Colon (tissue), 2 donors: ENCODE results near the gene PTPRJ.

Experiments used
- FAIRE-seq: peaks from 2 replicates; lab custom pipeline; 2012; peaks lifted over from hg19 to GRCh38; lab: Jason Lieb, UNC
- donor health status: control.
- donor health status: control.

PTPRJ gene

DNA sequence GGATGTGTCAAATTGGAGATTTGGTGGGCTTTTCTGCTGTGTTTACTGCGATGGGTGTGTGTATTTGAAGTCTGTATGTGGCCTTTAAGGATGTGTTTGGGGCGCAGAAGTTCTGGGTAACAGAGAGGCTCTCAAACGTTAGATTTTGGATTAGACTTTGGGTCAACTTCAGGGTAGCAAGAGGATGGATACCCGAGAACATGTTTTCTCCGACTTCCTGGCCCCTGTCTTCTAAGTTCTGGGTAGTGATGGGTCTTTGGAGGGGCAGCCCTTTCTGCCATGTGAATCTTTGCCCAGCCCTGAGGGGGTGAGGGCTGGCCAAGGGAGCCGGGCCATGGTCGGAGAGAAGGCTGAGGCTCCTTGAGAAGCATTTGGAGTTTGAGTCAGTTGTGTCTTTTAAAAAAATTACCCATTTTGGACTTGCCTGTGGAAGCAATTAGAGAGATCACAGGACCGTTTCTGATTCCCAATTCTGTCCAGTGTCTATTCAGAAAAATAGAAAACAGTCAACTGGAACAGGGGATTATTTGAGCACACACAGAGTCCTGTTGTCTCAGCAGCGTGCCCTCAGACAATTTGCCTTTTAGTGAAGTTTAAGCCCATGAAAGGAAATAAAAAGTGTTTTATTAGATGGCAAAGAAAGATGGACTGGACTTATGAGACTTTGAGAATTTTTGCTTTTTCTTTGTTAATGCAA, 114.4 kb downstream of the PTPRJ start:
- no peak for FAIRE-seq

DNA sequence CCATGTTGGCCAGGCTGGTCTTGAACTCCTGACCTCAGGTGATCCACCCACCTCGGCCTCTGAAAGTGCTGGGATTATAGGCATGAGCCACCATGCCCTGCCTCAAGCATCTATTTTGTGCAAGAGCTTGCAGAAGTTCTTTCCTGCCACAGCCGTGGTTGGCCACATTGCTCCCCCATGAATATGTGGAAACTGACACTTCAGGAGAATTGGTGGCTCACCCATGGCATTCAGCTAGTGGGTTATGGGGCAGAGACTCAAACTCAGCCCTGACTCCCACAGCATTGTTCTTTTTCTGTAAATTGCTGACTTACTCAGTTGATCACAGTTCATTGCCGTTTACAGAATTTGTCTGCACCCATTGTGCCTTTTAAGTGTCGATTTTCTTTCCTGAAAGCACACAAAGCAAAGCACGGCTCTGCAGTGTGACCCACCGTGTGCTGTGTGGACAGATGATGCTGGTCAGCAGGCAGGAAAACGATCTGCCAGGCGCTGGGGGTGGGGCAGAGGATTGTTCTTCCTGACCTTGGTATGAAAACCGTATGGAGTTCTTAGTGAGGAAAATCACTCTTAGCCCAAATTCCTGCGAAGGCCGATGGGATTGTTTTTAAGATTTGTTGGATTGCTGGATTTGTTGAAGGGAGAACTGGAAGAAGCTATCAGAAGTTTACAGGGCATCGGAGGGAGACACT, 115.6 kb downstream of the PTPRJ start:
- FAIRE-seq, result no peak

DNA sequence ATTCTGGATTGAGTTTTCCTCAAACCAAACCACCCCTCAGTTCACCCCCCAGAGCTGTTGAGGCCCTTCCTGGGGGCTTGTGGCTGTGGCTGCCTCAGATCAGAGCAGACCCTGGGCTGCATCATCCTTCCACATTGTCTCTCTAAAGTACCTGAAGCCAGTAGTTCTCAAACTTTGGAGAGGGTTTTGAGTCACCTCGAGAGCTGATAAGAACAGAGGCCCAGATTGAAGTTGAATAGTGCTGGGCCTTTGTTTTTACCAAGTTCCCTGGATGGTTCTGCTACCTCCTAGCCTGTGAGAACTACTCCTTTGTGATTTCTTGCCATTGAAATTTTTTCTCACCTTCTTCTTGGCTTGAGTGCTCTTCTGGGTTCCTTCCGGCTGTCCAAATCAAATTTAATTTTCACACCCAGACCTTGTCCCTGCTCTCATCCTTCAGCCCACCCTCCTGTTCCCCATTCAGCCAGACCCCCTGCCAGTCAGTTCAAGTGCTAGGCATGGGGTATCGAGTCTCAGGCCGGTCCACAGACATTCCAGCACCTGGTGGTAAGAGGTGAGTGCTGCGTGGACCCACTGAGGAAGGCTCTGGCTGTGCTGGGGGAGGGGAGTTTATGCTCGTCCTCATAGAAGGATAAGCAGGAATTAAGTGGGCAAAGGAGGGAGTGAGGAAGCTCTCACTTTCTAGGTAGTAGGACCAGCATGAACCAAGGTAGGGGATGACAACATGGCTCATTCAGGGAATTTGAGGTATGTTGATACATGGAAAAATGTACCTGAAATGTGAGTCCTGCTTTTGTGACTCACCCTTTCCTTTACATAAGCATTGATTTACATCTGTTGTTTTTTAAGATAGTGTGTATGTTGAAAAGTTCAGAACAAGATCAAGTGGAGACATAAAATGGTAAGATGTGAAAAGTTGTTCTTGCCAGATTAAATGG, 116.5 kb downstream of the PTPRJ start:
- FAIRE-seq, result no peak

DNA sequence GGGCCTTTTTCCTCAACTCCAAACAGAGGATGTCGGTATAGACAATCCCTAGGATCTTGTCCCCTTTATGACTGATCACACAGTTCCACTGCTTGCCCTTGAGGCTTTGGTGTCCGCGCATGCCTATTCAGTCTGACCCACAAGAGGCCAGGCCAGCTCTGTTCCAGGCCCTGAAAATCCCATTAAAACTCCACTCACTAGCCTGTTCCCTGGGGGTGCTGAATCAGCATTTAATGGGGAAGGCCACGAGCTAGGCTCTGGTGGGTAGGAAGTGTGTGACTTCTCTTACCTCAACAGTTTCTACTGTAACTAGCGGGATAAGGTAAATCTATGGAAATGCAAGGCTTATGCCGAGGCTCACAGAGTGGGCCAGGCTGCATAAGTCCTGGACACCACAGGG, 117.7 kb downstream of the PTPRJ start:
- FAIRE-seq, result no peak

DNA sequence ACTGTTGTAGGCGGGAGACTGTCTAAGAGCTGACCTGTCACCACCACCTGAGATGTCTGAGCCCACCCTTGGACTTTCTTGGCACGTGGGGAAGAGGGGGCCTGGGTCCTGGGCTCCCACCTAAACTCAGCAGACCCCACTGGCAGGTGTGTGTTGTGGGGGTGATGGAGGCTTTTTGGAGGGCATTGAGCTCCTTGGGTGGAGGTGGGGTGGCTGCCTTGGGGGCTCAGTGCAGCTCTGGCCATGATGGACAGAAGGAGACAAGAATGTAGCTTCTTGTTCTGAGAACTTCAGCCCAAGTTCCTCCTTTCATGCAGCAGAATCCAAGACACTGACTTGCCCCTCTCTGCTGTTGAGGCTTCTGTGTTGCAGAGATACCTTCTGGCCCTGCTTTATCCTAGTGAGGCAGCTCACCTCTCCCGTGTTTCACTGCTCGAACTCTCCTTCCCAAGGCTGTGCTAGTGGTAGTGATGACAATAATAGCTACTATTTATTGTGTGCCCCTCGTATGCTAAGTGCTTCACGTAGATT, 119.6 kb downstream of the PTPRJ start:
- FAIRE-seq, result no peak

DNA sequence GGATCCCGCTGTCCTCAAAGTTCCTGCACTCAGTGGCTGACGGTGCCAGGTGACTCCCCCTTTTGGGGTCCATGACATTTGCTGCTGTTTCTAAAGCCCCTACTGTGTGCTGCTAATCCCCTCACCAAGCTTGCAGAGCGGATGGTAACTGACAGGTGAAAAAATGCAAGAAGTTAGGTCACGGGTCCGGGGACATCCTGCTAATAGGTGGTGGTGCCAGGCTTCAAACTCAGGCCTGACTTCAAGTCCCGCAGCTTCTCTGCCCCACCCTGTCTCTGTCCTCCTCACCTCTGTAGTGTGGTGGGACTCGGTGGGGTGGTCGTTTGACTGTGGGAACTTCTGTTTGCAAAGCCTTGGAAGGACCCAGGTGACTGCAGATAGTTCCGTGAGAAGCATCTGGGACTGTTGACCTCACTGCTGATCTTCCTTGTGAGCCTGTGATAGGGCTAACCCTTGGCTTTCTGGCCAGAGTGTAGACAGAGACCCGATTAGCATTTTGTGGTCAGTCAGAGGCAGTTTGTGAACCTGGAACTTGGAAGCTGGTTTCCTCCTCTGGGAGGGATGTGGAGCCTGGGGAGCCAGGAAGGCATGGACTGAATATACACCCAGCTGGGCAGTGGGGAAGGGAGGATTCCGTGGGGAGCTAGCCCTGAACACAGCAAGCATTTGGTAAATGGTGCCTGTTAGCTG, 120.8 kb downstream of the PTPRJ start:
- FAIRE-seq, result no peak

DNA sequence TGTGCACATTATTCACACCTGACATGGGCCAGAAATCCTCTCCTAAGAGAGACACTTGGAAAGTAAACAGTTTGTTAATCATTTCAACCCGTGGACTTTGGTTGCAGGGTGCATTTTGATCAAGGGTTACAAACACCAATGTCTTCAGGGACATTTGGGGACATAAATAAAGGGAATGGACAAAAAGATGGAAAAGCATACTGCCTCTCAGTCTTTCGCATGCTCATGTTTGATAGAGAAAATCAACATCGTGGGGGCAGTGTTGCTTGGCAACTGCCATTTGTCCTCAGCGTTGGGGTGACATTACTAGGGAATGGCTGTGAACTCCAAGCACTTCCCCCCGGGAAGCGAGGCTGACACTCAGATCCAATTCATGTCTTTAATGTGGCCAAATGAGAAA, 121.6 kb downstream of the PTPRJ start:
- no peak for FAIRE-seq

DNA sequence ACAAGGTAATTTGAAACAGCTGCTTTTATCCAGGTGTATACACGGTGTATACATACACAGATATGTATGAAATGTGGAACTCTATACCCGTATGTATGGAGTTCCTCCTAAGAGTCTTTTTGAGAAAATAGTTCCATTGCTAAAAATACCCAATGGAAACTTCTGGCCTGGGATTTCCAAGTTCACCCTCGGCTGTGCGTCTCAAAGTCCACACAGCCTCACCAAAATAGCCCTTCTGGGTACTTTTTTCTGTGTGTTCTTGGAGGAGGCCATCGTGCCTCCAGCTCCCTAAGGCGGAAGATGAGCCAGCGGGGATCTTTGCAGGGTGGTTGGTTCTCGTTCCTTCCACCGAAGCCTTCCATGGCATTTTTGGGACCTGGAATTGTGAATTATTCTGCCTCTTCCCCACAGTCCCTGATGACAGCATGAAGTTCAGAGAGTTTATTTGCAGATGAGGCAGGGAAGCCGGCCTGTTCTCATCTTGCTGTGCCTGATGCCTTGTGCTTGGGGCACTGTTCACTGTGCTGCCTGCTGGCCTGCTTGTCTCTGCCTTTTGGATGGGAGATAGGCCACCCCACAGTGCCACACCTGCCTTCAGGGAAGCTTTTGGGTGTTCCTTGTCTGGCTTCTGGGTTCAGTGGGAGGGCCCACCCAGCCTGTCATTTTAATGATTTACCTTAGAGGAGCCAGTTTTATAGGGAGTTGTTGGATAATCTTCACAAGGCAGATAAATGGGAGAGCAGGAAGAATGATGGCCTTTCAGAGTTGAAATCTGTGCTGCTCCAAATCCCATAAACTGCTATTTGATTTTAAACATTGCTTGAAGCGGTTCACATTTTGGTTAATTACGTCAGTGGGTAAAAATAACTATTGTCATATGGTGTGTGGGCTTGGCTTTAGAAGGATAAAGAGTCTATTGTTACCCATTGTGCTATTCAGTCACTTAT, 123.5 kb downstream of the PTPRJ start:
- no peak for FAIRE-seq

DNA sequence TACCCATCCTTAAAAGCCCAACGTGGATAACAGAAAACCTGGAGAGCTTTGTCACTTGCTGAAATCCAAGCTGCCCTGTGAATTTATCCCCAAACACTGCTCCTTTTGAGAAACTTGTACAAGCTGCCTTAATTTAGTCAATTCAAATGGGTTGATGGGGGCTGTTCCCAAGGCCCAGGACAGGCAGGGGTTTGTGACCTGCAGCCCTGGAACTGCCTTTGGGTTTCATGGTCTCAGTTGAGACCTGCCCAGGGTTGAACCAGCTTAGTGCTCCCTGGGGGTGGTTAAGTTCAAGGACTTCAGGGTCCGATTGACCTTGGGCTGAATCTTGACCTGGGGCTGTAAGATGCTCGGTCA, 124.2 kb downstream of the PTPRJ start:
- FAIRE-seq, result no peak

DNA sequence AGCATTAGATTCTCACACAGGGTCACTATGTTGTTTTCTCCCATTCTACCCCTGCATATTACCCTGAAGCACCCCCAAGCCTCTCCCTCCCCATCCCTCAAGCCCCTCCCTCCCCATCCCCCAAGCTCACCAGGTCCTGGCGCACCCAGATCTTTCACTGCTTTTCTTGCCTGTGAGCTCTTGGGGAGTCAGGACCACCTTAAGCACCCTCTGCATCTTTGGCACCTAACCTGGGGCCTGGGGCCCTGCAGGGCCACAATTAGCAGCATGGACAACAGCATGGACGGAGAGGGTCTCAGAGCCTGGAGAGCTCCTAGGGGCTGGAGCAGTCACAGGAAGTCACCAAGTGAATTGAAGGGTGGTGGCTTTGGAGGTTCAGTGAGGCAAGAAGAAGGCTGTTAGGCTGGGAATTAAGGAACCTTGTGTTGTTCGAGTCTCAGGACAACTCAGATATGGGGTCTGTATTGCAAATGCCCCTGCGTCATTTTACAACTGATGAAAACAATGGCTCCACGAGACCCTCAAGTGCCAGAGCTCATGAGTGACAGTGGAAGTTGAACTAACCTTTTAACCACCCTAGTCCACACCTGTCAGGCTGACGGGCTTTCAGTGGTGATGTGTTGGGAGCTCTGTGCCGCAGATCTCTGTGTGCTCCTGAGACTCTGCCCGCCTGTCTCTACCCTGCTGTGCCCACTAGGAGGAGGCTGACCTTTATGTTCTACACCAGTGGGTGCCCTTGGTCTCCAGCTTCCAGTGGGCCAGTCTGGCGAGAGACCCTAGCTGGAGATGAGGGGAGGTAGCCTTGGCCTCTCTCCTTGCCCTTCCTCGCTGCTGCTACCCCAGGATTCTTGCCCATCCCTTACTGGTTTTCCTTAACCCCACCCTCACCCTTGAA, 125.0 kb downstream of the PTPRJ start:
- FAIRE-seq, result no peak

DNA sequence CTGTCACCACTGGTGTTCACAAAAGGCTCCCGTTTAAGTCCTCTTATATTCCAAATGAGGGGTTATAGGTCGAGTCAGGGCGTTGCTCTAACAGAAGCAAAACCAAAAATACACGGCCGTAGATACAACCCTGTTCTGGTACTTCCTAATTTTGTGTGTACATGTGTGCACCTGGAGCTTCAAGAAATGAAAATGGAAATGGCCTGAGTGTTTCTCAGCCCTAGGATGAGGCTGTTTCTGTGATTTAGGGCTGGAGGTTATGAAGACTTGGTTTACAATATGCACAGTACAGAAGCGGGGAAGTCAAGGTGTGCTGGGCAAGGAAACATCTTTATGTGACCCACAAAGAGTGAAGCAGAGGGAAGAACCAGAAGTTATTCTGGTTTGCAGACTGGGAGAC, 125.8 kb downstream of the PTPRJ start:
- no peak for FAIRE-seq

DNA sequence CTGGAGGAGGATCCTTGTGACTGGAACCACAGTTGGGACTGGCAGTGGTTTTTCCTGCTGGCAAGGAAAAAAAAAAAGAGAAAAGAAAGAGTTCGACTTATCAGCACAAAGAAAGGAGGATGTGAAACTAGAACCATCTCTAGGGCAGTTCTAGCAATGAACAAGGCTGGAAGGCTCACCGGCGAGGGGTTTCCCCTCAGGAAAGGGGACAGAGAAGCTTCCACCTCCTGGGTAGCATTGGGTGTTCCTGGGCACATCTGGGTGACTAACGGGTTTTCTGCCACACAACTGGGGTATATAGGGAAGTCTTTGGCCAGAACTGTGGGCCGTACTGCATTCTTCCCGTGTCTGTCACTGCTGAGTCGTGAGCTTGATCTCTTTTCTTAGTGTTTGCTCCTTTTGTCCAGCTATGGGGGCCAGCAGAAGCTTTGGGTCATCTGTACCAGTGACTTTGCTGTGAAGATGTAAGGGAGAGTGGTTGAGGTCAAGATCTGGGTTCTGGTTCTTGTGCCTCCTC, 126.9 kb downstream of the PTPRJ start:
- no peak for FAIRE-seq

DNA sequence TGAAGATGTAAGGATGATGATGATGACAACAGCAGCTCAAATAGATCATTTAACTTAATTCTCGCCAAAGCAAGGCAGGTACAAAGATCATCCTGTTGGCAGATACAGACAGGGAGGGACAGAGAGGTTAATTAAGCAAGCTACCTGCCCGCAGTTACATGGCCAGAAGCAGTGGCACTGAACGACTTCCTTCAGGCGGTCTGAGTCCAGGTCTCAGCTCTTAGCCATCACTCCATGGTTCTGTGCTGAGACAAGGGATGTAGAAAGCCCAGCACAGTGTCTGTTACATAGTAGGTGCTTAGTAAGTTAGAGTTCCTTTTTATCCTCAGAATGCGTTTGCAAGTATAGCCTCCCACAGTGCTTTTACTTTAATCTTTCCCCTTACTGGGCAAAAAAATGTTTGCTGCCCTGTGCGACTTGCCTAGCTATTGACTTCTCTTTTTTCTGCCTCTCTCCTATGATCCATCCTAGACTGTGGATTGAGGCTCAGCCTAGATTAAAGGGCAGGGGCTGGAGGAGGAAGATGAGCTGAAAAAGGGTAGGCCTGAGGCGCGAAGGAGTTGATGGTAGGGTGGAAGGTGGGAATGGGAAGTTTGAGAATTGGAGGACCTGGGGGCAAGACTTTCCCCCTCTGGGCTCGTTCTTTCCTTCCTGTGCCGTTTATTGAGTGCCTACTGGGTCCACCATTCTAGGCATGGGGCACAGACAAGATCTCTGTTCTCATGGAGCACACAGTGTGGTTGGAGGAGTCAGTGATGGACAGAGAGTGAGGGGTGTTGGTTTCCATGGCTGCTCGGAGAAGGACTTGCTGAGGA, 128.1 kb downstream of the PTPRJ start:
- FAIRE-seq, result no peak

DNA sequence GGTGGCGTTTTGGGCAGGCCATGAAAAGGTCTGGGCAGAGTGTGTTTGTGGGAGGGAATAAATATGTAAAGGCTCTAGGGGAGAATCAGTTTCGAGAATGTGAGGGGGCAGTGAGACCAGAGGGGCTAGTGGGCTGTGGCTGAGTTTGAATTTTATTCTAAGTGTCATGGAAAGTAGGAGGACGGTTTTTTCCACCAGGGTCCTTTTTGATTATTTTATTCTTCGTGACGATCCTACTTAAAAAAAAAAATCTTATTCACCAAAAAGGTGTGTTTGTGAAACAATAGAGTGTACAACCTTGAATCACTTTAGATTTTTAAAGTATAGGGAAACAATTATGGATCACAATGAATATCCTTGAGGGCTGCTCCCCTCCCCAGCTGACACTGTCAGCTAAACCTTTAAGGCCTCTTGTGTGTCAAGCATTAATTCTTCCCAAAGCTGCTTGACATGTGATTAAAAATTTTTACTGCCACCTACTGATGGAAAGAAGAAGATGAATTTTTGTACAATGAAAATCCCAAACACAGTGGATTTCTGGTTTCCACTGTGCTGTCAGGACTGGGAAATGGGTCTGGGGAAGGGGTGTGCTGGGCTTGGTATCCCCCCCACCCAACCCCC, 128.8 kb downstream of the PTPRJ start:
- FAIRE-seq, result no peak

DNA sequence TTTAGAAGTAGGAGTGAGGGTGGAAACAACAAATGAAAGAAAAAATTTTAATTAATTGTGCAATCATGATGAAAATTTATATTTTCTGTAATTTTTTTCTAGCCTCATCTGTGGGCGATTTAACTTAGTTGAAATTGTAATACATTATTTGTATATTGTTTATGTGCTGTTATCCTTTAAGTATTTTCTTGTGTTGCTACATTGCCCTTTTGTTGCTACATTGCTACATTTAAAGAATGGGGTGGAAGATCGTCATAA, 130.1 kb downstream of the PTPRJ start:
- FAIRE-seq, result no peak

DNA sequence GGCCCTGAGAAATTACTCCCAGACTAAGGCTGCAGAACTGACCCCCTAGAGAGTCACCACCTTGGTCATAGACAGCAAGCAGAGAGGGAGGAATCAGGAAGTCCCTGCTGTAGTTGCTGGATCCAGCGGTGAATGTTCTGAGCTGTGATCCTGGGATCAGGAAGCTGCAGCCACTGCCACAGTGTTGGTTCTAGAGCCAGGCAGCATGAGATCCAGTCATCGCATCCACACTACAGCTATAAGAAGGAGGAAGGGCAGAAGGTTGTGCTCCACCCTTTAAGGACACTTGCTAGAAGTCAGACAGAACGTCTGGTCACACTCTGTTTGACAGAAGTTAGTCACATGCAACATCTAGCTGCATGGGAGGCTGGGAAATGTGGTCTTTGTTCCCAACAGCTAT, 131.5 kb downstream of the PTPRJ start:
- FAIRE-seq, result no peak

DNA sequence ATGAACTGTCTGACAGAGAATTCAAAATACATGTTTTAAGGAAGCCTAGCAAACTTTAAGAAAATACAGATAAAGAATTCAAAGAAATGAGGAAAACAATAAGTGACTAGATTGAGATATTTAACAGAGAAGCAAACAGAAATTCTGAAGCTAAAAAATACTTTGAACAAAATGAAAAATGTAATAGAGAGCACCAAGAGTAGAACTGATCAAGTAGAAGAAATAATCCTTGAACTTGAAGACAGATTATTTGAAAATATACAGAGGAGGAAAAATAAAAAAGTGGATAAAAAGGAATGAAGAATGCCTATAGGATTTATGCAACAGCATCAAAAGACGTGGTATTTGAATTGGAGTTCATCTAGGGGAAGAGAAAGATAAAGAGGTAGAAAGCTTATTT, 134.4 kb downstream of the PTPRJ start:
- FAIRE-seq, result no peak

DNA sequence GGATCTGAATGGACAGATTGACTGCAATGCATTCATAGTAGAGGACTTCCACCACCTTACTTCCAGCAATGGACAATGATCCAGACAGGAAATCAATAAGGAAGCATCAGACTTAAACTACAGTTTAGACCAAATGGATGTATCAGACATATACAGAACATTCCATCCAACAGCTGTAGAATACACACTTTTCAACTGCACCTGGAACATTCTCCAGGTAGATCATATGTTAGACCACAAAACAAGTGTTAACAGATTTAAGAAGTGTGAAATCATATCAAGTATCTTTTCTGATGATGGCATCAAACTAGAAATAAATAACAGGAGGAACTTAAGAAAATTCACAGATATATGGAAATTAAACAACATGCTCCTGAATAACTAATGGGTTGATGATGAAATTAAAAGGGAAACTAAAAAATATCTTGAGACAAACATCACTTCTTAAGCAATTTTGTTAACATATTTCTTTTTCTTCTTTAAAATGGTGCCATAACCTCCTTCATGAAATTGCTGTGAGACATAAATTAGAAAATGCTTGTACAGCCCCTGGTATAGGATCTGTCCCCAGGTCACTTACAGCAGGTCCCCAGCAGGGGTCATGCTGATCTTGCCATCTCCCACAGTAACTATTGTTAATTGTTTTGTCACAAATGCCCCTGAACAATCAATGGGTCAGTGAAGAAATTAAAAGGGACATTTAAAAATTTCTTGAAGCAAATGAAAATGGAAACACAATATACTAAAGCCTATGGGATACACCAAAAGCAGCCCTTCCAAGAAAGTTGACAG, 136.3 kb downstream of the PTPRJ start:
- FAIRE-seq, result no peak
